Panc1 (cell line): ENCODE results near the gene EHD4. TPM values are rescaled to one million over a fixed set of nuclear protein-coding genes. Genes with fewer than 3 reads are reported as not detected.

Experiments used
- ATAC-seq: fragments of 200-7000 bp; cut with Tn5 transposase; 2 replicates; pipeline ENCODE4 v1.9.1; 2020; ENCODE audit warnings: mild to moderate bottlenecking, moderate library complexity
- BruUV-seq: library from RNA; stranded (reverse); fragments of 400-500 nt; replicated peaks from 2 replicates; lab custom pipeline; 2021; lab: Mats Ljungman, UMichigan
- CTCF ChIA-PET: fragments of 300-600 bp; sonication (Branson Sonifier 250); formaldehyde crosslinking; loops from one replicate; lab custom pipeline; 2022; ENCODE audit warnings: antibody characterized with exemption; lab: Charles Lee
- POLR2A ChIA-PET: fragments of 300-600 bp; sonication (Branson Sonifier 250); formaldehyde crosslinking; loops from one replicate; lab custom pipeline; 2022; ENCODE audit warnings: antibody characterized with exemption; lab: Charles Lee
- DNase-seq: peaks from one replicate; pipeline ENCODE4 v3.0.0-alpha.2; 2010; ENCODE audit warnings: low read depth, low spot score
- H3K27ac ChIP-seq: 2 replicates; pipeline ENCODE4 v1.5.1; 2011; ENCODE audit warnings: mild to moderate bottlenecking, low read length, inconsistent platforms
- H3K27me3 ChIP-seq: fragments of 200-500 bp; sonication (Bioruptor generic); 2 replicates; pipeline ENCODE4 v1.6.0; 2014; ENCODE audit warnings: low read length, inconsistent platforms; ENCODE audit not compliant: control insufficient read depth, insufficient read depth
- H3K36me3 ChIP-seq: fragments of 200-500 bp; sonication (Bioruptor generic); 2 replicates; pipeline ENCODE4 v1.5.1; 2014; ENCODE audit warnings: inconsistent platforms, mild to moderate bottlenecking, low read length, moderate library complexity; ENCODE audit not compliant: control insufficient read depth, insufficient read depth
- H3K4me1 ChIP-seq: 2 replicates; pipeline ENCODE4 v1.5.1; 2011; ENCODE audit warnings: inconsistent platforms, mild to moderate bottlenecking, low read length, moderate library complexity; ENCODE audit not compliant: control insufficient read depth, insufficient read depth
- H3K4me3 ChIP-seq, 2 experiments: 2 replicates each; pipeline ENCODE4 v1.5.1; 2011 to 2012; ENCODE audit warnings: low read depth in 2 of 2, low read length in 2 of 2, mild to moderate bottlenecking in 2 of 2, inconsistent platforms in 1 of 2, moderate library complexity in 1 of 2
- H3K9me3 ChIP-seq: fragments of 200-500 bp; sonication (Bioruptor generic); 2 replicates; pipeline ENCODE4 v1.5.1; 2014; ENCODE audit warnings: low read depth, mild to moderate bottlenecking, inconsistent platforms, low read length, moderate library complexity; ENCODE audit not compliant: control insufficient read depth, insufficient read depth
- POLR2AphosphoS5 ChIP-seq: IDR thresholded peaks from 2 replicates; pipeline ENCODE4 v1.6.1; 2012; ENCODE audit warnings: mild to moderate bottlenecking, low read depth, low read length, moderate library complexity
- SIN3A ChIP-seq: IDR thresholded peaks from 2 replicates; pipeline ENCODE4 v1.6.1; 2012; ENCODE audit warnings: low read depth, mild to moderate bottlenecking, low read length, moderate library complexity, borderline replicate concordance; ENCODE audit not compliant: insufficient read depth
- TCF7L2 ChIP-seq: IDR thresholded peaks from 2 replicates; pipeline ENCODE4 v1.6.1; 2011; ENCODE audit warnings: mild to moderate bottlenecking, low read depth, low read length, inconsistent platforms
- in situ Hi-C: cut with HindIII; loops from 2 replicates; pipeline ENCODE4 v1.10.0; 2016; ENCODE audit warnings: low sequenced_read_pairs, low pct_unique_long_range_greater_than_20kb
- intact Hi-C: fragments of 100-400 bp; cut with micrococcal nuclease; formaldehyde crosslinking; loops from one replicate; pipeline ENCODE4 v1.10.0; 2022; ENCODE audit not compliant: unreplicated experiment
- total RNA-seq: library from RNA; stranded (reverse); gene quantifications from one replicate; pipeline ENCODE4 v1.2.1, GENCODE V29; 2021; ENCODE audit not compliant: unreplicated experiment
- TF ChIP-seq, protein P1 (sequence below): fragments of 450-650 bp; IDR thresholded peaks from 2 replicates; pipeline ENCODE4 v1.5.1; 2017; ENCODE audit warnings: mild to moderate bottlenecking
- TF ChIP-seq, protein P2 (sequence below), 2 experiments: IDR thresholded peaks; 2 replicates each; pipeline ENCODE4 v1.6.1; 2011 to 2012; ENCODE audit warnings: low read depth in 2 of 2, control low read depth in 1 of 2, low read length in 1 of 2, mild to moderate bottlenecking in 1 of 2, moderate library complexity in 1 of 2; ENCODE audit not compliant: insufficient read depth in 1 of 2

Gene EHD4
- total RNA-seq, 1 experiment from 2014 or later = 43.2 TPM

DNA sequence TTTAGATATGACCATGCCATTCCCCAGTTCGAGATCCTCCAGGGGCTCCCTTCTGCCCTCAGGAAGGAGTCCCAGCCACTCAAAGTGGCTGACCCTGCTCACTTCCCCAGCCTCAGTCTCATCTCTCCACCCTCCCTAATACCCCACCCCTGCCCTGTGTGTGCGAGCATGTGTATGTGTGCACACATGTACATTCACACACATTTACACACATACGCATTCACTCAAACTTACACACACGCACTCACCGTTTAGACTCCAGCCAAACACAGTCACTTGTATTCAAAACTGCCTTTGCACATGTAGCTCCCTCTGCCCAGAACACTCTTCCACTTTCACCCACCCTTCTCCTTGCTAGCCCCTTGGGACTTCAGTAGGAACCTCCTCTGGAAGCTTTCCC lies 37.1 kb upstream of the EHD4 start:
- H3K27ac ChIP-seq = no peak overlapping the region
- no peaks in the 10 kb centered on the region for H3K9me3 ChIP-seq
- CTCF ChIA-PET = no interaction called here
- TF ChIP-seq TCF7L2 (no peak), SIN3A (no peak), POLR2AphosphoS5 (no peak)
- TF ChIP-seq, protein P1, sequence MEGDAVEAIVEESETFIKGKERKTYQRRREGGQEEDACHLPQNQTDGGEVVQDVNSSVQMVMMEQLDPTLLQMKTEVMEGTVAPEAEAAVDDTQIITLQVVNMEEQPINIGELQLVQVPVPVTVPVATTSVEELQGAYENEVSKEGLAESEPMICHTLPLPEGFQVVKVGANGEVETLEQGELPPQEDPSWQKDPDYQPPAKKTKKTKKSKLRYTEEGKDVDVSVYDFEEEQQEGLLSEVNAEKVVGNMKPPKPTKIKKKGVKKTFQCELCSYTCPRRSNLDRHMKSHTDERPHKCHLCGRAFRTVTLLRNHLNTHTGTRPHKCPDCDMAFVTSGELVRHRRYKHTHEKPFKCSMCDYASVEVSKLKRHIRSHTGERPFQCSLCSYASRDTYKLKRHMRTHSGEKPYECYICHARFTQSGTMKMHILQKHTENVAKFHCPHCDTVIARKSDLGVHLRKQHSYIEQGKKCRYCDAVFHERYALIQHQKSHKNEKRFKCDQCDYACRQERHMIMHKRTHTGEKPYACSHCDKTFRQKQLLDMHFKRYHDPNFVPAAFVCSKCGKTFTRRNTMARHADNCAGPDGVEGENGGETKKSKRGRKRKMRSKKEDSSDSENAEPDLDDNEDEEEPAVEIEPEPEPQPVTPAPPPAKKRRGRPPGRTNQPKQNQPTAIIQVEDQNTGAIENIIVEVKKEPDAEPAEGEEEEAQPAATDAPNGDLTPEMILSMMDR = no peak
- TF ChIP-seq, protein P2, sequence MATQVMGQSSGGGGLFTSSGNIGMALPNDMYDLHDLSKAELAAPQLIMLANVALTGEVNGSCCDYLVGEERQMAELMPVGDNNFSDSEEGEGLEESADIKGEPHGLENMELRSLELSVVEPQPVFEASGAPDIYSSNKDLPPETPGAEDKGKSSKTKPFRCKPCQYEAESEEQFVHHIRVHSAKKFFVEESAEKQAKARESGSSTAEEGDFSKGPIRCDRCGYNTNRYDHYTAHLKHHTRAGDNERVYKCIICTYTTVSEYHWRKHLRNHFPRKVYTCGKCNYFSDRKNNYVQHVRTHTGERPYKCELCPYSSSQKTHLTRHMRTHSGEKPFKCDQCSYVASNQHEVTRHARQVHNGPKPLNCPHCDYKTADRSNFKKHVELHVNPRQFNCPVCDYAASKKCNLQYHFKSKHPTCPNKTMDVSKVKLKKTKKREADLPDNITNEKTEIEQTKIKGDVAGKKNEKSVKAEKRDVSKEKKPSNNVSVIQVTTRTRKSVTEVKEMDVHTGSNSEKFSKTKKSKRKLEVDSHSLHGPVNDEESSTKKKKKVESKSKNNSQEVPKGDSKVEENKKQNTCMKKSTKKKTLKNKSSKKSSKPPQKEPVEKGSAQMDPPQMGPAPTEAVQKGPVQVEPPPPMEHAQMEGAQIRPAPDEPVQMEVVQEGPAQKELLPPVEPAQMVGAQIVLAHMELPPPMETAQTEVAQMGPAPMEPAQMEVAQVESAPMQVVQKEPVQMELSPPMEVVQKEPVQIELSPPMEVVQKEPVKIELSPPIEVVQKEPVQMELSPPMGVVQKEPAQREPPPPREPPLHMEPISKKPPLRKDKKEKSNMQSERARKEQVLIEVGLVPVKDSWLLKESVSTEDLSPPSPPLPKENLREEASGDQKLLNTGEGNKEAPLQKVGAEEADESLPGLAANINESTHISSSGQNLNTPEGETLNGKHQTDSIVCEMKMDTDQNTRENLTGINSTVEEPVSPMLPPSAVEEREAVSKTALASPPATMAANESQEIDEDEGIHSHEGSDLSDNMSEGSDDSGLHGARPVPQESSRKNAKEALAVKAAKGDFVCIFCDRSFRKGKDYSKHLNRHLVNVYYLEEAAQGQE (IDR thresholded peaks at IDR 0.05; ENCODE audit: insufficient read depth in 1 of 2, low read depth in 2 of 2, low read length in 1 of 2) = no peak
- POLR2A ChIA-PET = no interaction called here
- H3K36me3 ChIP-seq = no peaks in the 10 kb centered on the region
- no TSS peak for BruUV-seq
- no peak overlapping the region for H3K4me3 ChIP-seq
- in situ Hi-C loops = no loop called here
- no peaks in the 10 kb centered on the region for H3K4me1 ChIP-seq
- peaks cover 3% of the 10 kb centered on the region; the same call in 1 of the 2 replicates for H3K27me3 ChIP-seq
- no peak for ATAC-seq
- intact Hi-C loops = no loop called here
- DNase-seq = no peak

DNA sequence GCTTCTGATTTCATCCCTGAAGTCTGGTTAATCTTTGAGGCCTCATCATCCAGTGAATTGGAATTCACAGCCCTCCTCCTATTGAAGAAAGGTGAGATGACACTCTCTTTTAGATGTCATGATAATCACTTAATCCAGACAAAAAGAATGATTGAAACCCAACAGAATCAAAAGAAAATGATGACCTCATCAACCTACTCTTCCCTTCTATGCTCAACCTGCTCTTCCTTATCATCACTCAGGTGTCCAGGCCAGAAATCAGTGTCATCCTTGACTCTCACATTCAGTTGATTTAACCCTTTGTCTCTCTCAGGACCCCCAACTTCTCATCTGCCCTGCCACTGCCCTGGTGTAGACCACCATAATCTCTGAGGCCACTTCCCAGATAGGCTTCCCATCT lies 36.7 kb upstream of the EHD4 start:
- H3K4me3 ChIP-seq = no peak overlapping the region
- no peak overlapping the region for H3K27ac ChIP-seq
- H3K36me3 ChIP-seq = no peaks in the 10 kb centered on the region
- POLR2A ChIA-PET = no interaction called here
- H3K4me1 ChIP-seq = no peaks in the 10 kb centered on the region
- no peak for TF ChIP-seq SIN3A
- no peak for TF ChIP-seq POLR2AphosphoS5
- no peak for TF ChIP-seq TCF7L2
- TF ChIP-seq, protein P2 (IDR thresholded peaks at IDR 0.05; ENCODE audit: insufficient read depth in 1 of 2, low read depth in 2 of 2, low read length in 1 of 2) = no peak
- TF ChIP-seq, protein P1 = no peak
- CTCF ChIA-PET = no interaction called here
- no peak for DNase-seq
- in situ Hi-C loops = no loop called here
- ATAC-seq = no peak
- no peaks in the 10 kb centered on the region for H3K9me3 ChIP-seq
- peaks cover 3% of the 10 kb centered on the region; the same call in 1 of the 2 replicates for H3K27me3 ChIP-seq
- BruUV-seq = no TSS peak
- intact Hi-C loops = no loop called here
